GM23248 (cell line): Measurements from ENCODE around the gene HBA2.

Experiments used
- EZH2 ChIP-seq: fragments of 200-600 bp; sonication (generic); IDR thresholded peaks from 2 replicates; pipeline ENCODE4 v1.6.1; 2018; ENCODE audit warnings: antibody characterized with exemption, mild to moderate bottlenecking; ENCODE audit not compliant: insufficient read depth, poor library complexity, severe bottlenecking
- EZH2phosphoT487 ChIP-seq: fragments of 200-600 bp; sonication (generic); IDR thresholded peaks from 2 replicates; pipeline ENCODE4 v1.6.1; 2018; ENCODE audit warnings: antibody characterized with exemption, moderate library complexity, mild to moderate bottlenecking, low read depth; ENCODE audit not compliant: insufficient read depth

DNA sequence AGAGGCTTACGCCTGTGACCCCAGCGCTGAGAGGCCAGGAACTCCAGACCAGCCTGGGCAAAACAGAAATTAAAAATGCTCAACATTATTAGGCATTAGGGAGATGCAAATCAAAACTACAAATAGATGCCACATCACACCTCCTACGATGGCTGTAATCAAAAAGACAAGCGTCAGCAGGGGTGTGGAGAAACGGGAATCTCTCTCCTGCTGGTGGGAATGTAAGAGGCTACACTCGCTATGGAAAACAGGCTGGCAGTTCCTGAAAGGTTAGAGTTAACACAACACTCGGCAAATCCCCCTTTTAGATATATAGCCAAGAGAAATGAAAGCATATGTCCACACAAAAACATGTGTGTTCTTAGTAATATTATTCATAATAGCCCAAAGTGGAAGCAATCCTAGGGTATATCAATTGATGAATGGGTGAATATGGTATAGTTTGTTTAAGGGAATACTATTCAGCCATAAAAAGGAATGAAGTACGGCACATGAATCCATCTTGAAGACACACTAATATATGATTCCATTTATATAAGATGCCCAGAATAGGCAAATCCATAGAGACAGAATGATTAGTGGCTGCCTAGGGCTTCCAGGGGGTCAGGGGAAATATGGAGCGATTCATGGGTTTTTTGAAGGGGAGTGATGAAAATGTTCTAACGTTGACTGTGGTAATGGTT, 32.4 kb upstream of the HBA2 start:
- TF ChIP-seq EZH2 = no peak
- TF ChIP-seq EZH2phosphoT487 = no peak
